Brain microvascular endothelial cell (primary cell): ENCODE results near the gene ABCG1.

Experiments
- DNase-seq: peaks from one replicate; pipeline ENCODE4 v3.0.0-alpha.2; 2020
- H3K27ac ChIP-seq: fragments of 250-450 bp; sonication (Bioruptor Pico); 2 replicates; pipeline ENCODE4 v1.5.1; 2020; ENCODE audit warnings: mild to moderate bottlenecking, moderate library complexity
- H3K27me3 ChIP-seq: fragments of 250-450 bp; sonication (Bioruptor Pico); replicated peaks from 2 replicates; pipeline ENCODE4 v1.5.1; 2020; ENCODE audit warnings: mild to moderate bottlenecking
- H3K36me3 ChIP-seq: fragments of 250-450 bp; sonication (Bioruptor Pico); replicated peaks from 2 replicates; pipeline ENCODE4 v1.5.1; 2020; ENCODE audit warnings: mild to moderate bottlenecking
- H3K4me3 ChIP-seq: 2 replicates; pipeline ENCODE4 v1.5.1; 2011; ENCODE audit warnings: low read depth, mild to moderate bottlenecking, control low read depth, low read length, moderate library complexity
- in situ Hi-C: cut with HindIII; loops from 2 replicates; pipeline ENCODE4 v1.10.0; 2017; ENCODE audit warnings: low sequenced_read_pairs, low pct_ligation_motif_present
- TF ChIP-seq, protein P1 (sequence below): IDR thresholded peaks from 2 replicates; pipeline ENCODE4 v1.5.1; 2011; ENCODE audit warnings: low read depth, mild to moderate bottlenecking, moderate library complexity, low read length, control low read depth, inconsistent platforms; ENCODE audit errors: missing control alignments

ABCG1 gene

DNA sequence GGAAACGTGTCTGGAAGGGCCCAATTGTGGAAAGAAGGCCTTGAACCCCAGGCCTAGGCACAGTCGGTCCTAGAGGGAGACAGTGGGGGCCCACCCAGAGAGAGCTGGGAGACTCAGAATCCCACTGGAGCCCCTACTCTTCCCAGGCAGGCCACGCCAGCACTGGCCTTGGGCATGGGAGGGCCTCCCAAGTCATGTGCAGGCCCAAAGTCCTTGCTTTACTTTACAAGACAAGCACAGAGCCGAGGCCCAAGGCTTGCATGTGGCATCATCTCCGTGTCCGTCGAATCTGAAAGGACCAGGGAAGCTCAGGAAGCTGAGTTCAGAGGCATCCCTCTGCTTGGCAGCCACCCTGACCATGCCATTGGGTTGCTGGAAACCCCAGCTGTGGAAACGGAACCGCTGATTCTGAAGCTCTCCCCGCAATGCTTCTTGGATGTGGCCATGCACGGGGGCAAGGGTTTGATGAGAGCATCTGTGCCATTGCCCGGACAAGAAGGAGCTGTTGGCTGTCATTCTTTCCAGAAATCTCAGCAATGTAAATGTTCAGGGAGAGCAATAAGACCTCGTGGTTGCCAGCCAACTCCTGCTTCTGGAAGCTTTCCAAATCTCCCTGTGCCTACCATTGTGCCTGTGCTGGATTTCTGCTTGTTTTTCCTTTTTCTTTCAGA, 32.8 kb downstream of the ABCG1 start:
- Histone ChIP-seq H3K27me3 (peaks cover 6% of the 10 kb centered on the region), H3K27ac (no peak overlapping the region), H3K36me3 (no peaks in the 10 kb centered on the region), H3K4me3 (no peak overlapping the region)
- TF ChIP-seq, protein P1, sequence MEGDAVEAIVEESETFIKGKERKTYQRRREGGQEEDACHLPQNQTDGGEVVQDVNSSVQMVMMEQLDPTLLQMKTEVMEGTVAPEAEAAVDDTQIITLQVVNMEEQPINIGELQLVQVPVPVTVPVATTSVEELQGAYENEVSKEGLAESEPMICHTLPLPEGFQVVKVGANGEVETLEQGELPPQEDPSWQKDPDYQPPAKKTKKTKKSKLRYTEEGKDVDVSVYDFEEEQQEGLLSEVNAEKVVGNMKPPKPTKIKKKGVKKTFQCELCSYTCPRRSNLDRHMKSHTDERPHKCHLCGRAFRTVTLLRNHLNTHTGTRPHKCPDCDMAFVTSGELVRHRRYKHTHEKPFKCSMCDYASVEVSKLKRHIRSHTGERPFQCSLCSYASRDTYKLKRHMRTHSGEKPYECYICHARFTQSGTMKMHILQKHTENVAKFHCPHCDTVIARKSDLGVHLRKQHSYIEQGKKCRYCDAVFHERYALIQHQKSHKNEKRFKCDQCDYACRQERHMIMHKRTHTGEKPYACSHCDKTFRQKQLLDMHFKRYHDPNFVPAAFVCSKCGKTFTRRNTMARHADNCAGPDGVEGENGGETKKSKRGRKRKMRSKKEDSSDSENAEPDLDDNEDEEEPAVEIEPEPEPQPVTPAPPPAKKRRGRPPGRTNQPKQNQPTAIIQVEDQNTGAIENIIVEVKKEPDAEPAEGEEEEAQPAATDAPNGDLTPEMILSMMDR, result no peak
- no peak for DNase-seq
- in situ Hi-C loops, result no loop called here

- no peak for DNase-seq
- in situ Hi-C loops, result no loop called here
- peaks cover 5% of the 10 kb centered on the region for H3K27me3 ChIP-seq
- H3K36me3 ChIP-seq, result no peaks in the 10 kb centered on the region
- H3K27ac ChIP-seq, result no peak overlapping the region
- TF ChIP-seq, protein P1, result no peak
- no peak overlapping the region for H3K4me3 ChIP-seq
Measured at GRCh38 chr21:42252325-42252654, 33.4 kb downstream of the ABCG1 start.

DNA sequence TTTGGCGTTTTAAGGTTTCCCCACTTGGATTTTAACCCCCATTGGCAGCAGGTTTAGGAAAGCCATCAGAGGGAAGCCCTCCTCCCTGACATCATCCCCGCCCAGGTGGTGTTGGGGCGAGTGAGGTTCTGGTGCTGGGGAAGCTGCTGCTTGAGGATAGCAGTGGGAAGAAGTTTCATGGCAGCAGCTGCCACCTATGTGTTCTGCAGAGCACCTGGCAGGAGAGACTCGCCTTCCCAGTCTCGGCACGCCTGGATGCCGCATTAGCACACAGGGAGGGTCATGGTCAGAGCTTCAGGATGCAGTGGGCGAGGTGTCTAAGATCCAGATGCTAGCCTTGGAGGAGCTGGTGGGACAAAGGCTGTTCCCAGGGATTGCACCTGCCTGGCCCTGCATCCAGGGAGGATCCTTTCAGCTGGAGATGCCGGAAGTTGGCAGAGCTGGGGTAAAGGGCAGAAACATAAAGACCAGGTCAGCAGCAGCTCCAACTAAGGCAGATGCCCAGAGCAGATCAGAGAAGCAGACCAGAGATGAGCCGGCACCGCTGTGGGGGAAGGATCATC, 33.9 kb downstream of the ABCG1 start:
- no peaks in the 10 kb centered on the region for H3K36me3 ChIP-seq

DNA sequence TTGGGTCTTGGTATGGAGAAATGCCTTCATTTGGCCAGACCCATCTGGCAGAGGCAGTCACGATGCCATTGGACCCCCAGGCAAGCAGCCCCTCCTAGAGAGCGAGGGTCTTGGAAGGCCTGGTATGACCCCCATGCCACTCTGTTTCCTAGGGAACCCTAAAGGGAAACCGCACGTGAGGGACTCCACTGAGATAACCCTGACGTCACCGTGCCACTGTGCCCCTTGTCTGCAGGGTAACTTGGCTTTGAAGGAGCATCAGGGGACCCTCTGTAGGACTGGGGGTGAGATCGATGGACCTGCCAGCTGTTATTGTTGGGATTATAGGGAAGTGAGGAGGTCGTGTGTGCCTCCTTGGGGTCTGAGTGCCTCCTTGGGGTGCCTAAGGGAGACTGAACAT, 34.5 kb downstream of the ABCG1 start:
- TF ChIP-seq, protein P1, result no peak
- no peaks in the 10 kb centered on the region for H3K36me3 ChIP-seq
- DNase-seq, result no peak
- H3K27ac ChIP-seq, result no peak overlapping the region
- in situ Hi-C loops, result no loop called here
- H3K4me3 ChIP-seq, result no peak overlapping the region
- H3K27me3 ChIP-seq, result no peaks in the 10 kb centered on the region

More for the DNA sequence above, 33.9 kb downstream of the ABCG1 start:
- Histone ChIP-seq H3K27me3 (no peaks in the 10 kb centered on the region), H3K4me3 (no peak overlapping the region), H3K27ac (no peak overlapping the region)
- in situ Hi-C loops, result no loop called here
- DNase-seq, result no peak
- TF ChIP-seq, protein P1, result no peak

DNA sequence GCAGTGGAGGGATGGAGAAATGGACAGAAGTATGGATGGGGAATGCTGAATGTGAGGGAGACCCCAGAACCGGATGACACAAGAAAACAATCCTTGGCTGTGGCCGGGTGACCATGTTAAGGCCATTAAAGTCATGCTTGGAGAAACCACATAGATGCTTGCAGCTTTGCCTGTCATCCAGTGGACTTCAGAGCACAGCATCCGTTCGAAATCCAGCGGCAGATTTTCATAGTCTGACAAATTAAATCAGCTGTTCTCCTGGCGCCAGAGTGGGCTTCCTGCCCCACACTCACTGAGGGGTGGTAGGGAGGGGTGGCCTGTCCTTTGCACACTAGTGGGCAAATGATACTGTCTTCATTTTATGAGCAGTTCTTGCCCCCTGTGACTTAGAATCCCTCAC, 35.1 kb downstream of the ABCG1 start:
- Histone ChIP-seq H3K36me3 (no peaks in the 10 kb centered on the region), H3K27me3 (no peaks in the 10 kb centered on the region), H3K4me3 (no peak overlapping the region), H3K27ac (no peak overlapping the region)
- in situ Hi-C loops, result no loop called here
- no peak for DNase-seq
- TF ChIP-seq, protein P1, result no peak
